GM19035 (cell line): ENCODE data around the gene PDAP1.
"Not testable (repeated sequence)": the region's sequence is repeated elsewhere in the genome, so short reads cannot be mapped to it uniquely, and the experiment has no call there.

Source experiments
- ATAC-seq: cut with Tn5 transposase; IDR thresholded peaks from one replicate; pipeline ENCODE4 v1.9.1; 2021; ENCODE audit not compliant: unreplicated experiment

The PDAP1 gene

GRCh38 chr7:99408379-99409191, at the start of gene PDAP1, which contains the start of gene BUD31:
PDAP1 (minus strand) TSS chr7:99408597; CDS start chr7:99408548, 49 bp downstream.
BUD31 (plus strand) TSS chr7:99408969; CDS start chr7:99411093, 2,124 bp downstream.
- ATAC-seq: peak; percentile 79

GRCh38 chr7:99457650-99458493, 49.5 kb upstream of the PDAP1 start:
- no peak for ATAC-seq

GRCh38 chr7:99457050-99457649, 48.8 kb upstream of the PDAP1 start:
- no peak for ATAC-seq

- ATAC-seq: no peak
Observed at GRCh38 chr7:99456288-99456687, 47.9 kb upstream of the PDAP1 start.

- ATAC-seq: no peak
Observed at GRCh38 chr7:99455874-99456273, 47.5 kb upstream of the PDAP1 start.

- no peak for ATAC-seq
Observed at GRCh38 chr7:99453105-99453504, 44.7 kb upstream of the PDAP1 start.

GRCh38 chr7:99452541-99452940, 44.1 kb upstream of the PDAP1 start:
- ATAC-seq: no peak

- no peak for ATAC-seq
Observed at GRCh38 chr7:99451936-99452335, 43.5 kb upstream of the PDAP1 start.

GRCh38 chr7:99449326-99449725, 40.9 kb upstream of the PDAP1 start:
- no peak for ATAC-seq

GRCh38 chr7:99448855-99449254, 40.5 kb upstream of the PDAP1 start:
- ATAC-seq: no peak

- no peak for ATAC-seq
Observed at GRCh38 chr7:99447943-99448342, 39.5 kb upstream of the PDAP1 start.

GRCh38 chr7:99446096-99446495, 37.7 kb upstream of the PDAP1 start:
- ATAC-seq: no peak

- ATAC-seq: no peak
Observed at GRCh38 chr7:99440195-99440594, 31.8 kb upstream of the PDAP1 start.

- peak; percentile 92 for ATAC-seq
Observed at GRCh38 chr7:99438573-99439480, 30.4 kb upstream of the PDAP1 start, which contains the start of the genes CPSF4 and PTCD1. CPSF4 (plus strand) TSS chr7:99438943; CDS start chr7:99439083, 140 bp downstream. PTCD1 (minus strand) TSS chr7:99438798; CDS start chr7:99435242, 3,556 bp downstream.

- ATAC-seq: peak; percentile 11
Observed at GRCh38 chr7:99437946-99438572, 29.7 kb upstream of the PDAP1 start.

- no peak for ATAC-seq
Observed at GRCh38 chr7:99433158-99433557, 24.8 kb upstream of the PDAP1 start.

GRCh38 chr7:99431756-99432540, 23.6 kb upstream of the PDAP1 start:
- not testable (repeated sequence) for ATAC-seq

GRCh38 chr7:99429756-99430155, 21.4 kb upstream of the PDAP1 start:
- ATAC-seq: no peak

- ATAC-seq: no peak
Observed at GRCh38 chr7:99428972-99429566, 20.7 kb upstream of the PDAP1 start.
